Astrocyte (in vitro differentiated cells and primary cell): Measurements from ENCODE around the gene ACSM5. TPM values are rescaled to one million over a fixed set of nuclear protein-coding genes. Genes with fewer than 3 reads are reported as not detected.

Source experiments
- DNase-seq: peaks from one replicate; pipeline ENCODE4 v3.0.0-alpha.2; 2010; ENCODE audit warnings: low read depth
- FAIRE-seq: peaks from 2 replicates; lab custom pipeline; 2011; peaks lifted over from hg19 to GRCh38; lab: Jason Lieb, UNC
- H2AFZ ChIP-seq: 2 replicates; pipeline ENCODE4 v1.6.0; 2012; ENCODE audit warnings: low read depth, low read length, inconsistent platforms
- H3K27ac ChIP-seq: 2 replicates; pipeline ENCODE4 v1.5.1; 2011; ENCODE audit warnings: low read depth, low read length, inconsistent platforms
- H3K27me3 ChIP-seq: 2 replicates; pipeline ENCODE4 v1.6.0; 2011; ENCODE audit warnings: low read length, inconsistent platforms; ENCODE audit not compliant: insufficient read depth
- H3K36me3 ChIP-seq: 2 replicates; pipeline ENCODE4 v1.5.1; 2011; ENCODE audit warnings: low read length, inconsistent platforms; ENCODE audit not compliant: insufficient read depth
- H3K4me1 ChIP-seq: 2 replicates; pipeline ENCODE4 v1.5.1; 2011; ENCODE audit warnings: low read length, inconsistent platforms; ENCODE audit not compliant: insufficient read depth
- H3K4me2 ChIP-seq: 2 replicates; pipeline ENCODE4 v1.6.0; 2012; ENCODE audit warnings: low read length, inconsistent platforms
- H3K4me3 ChIP-seq: 2 replicates; pipeline ENCODE4 v1.5.1; 2011; ENCODE audit warnings: low read depth, mild to moderate bottlenecking, low read length, inconsistent platforms; ENCODE audit not compliant: insufficient read depth
- H3K79me2 ChIP-seq: 2 replicates; pipeline ENCODE4 v1.6.0; 2012; ENCODE audit warnings: mild to moderate bottlenecking, low read length, inconsistent platforms; ENCODE audit not compliant: insufficient read depth
- H3K9ac ChIP-seq: 2 replicates; pipeline ENCODE4 v1.6.0; 2012; ENCODE audit warnings: mild to moderate bottlenecking, low read length, inconsistent platforms
- H3K9me3 ChIP-seq: 2 replicates; pipeline ENCODE4 v1.5.1; 2012; ENCODE audit warnings: low read depth, mild to moderate bottlenecking, low read length, inconsistent platforms; ENCODE audit not compliant: insufficient read depth
- H4K20me1 ChIP-seq: 2 replicates; pipeline ENCODE4 v1.6.0; 2012; ENCODE audit warnings: low read length, inconsistent platforms; ENCODE audit not compliant: insufficient read depth
- H3K27ac Mint-ChIP-seq: one replicate; pipeline ENCODE4 v1.8.0; 2021; ENCODE audit warnings: mild to moderate bottlenecking, mixed read lengths; ENCODE audit not compliant: unreplicated experiment
- H3K27me3 Mint-ChIP-seq: one replicate; pipeline ENCODE4 v1.8.0; 2021; ENCODE audit warnings: low read depth, mixed read lengths; ENCODE audit not compliant: unreplicated experiment
- H3K36me3 Mint-ChIP-seq: one replicate; pipeline ENCODE4 v1.8.0; 2021; ENCODE audit warnings: low read depth, mixed read lengths; ENCODE audit not compliant: unreplicated experiment
- H3K4me1 Mint-ChIP-seq: one replicate; pipeline ENCODE4 v1.8.0; 2021; ENCODE audit warnings: low read depth, mixed read lengths; ENCODE audit not compliant: unreplicated experiment
- H3K4me3 Mint-ChIP-seq: one replicate; pipeline ENCODE4 v1.8.0; 2021; ENCODE audit warnings: mild to moderate bottlenecking, moderate library complexity, mixed read lengths; ENCODE audit not compliant: unreplicated experiment
- H3K9me3 Mint-ChIP-seq: one replicate; pipeline ENCODE4 v1.8.0; 2021; ENCODE audit warnings: mild to moderate bottlenecking, mixed read lengths; ENCODE audit not compliant: unreplicated experiment
- EZH2 ChIP-seq: IDR thresholded peaks from 2 replicates; pipeline ENCODE4 v1.6.1; 2012; ENCODE audit warnings: mild to moderate bottlenecking, low read length, inconsistent platforms; ENCODE audit not compliant: insufficient read depth
- total RNA-seq: library from RNA; stranded (reverse); gene quantifications from 2 replicates; pipeline ENCODE4 v1.2.1, GENCODE V29; 2021
- TF ChIP-seq, protein P1 (sequence below): IDR thresholded peaks from 2 replicates; pipeline ENCODE4 v1.5.1; 2011; ENCODE audit warnings: low read depth, mild to moderate bottlenecking, inconsistent platforms, low read length, moderate library complexity; ENCODE audit not compliant: insufficient read depth

The ACSM5 gene
- total RNA-seq, 1 donor from 2014 or later = not detected

DNA sequence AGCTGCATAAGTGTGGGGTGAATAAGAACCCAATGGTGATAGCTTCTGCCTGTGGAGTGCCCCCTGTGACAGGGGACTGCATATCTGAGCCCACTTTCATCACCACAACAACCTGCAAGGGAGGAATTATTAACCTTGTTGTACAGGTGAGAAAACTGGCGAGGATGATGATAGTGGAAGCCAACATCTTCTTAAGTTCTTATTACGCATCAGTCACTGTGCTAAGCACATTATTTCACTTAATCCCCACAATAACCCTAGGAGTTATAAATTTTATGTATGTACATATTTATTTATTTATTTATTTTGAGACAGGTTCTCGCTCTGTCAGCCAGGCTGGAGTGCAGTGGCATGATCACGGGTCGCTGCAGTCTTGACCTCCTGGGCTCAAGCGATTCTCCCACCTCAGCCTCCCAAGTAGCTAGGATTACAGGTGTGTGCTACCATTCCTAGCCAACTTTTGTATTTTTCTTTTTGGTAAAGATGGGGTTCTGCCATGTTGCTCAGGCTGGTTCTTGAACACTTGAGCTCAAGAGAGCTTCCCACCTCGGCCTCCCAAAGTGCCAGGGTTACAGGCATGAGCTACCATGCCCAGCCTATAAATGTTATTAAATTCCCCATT, 12.4 kb upstream of the ACSM5 start:
- Mint-ChIP-seq H3K36me3 (no peaks in the 10 kb centered on the region), H3K27ac (no peak overlapping the region), H3K4me3 (no peak overlapping the region), H3K9me3 (no peaks in the 10 kb centered on the region), H3K27me3 (peaks cover 3% of the 10 kb centered on the region), H3K4me1 (peaks cover 6% of the 10 kb centered on the region)
- H2AFZ ChIP-seq = no peak overlapping the region
- DNase-seq (no peak), FAIRE-seq (no peak)
- TF ChIP-seq EZH2 = no peak
- TF ChIP-seq, protein P1, sequence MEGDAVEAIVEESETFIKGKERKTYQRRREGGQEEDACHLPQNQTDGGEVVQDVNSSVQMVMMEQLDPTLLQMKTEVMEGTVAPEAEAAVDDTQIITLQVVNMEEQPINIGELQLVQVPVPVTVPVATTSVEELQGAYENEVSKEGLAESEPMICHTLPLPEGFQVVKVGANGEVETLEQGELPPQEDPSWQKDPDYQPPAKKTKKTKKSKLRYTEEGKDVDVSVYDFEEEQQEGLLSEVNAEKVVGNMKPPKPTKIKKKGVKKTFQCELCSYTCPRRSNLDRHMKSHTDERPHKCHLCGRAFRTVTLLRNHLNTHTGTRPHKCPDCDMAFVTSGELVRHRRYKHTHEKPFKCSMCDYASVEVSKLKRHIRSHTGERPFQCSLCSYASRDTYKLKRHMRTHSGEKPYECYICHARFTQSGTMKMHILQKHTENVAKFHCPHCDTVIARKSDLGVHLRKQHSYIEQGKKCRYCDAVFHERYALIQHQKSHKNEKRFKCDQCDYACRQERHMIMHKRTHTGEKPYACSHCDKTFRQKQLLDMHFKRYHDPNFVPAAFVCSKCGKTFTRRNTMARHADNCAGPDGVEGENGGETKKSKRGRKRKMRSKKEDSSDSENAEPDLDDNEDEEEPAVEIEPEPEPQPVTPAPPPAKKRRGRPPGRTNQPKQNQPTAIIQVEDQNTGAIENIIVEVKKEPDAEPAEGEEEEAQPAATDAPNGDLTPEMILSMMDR = no peak
- no peaks in the 10 kb centered on the region for H4K20me1 ChIP-seq
- H3K27ac ChIP-seq = no peak overlapping the region
- H3K27me3 ChIP-seq = no peaks in the 10 kb centered on the region
- H3K36me3 ChIP-seq = no peaks in the 10 kb centered on the region
- H3K4me2 ChIP-seq = no peak overlapping the region
- H3K4me3 ChIP-seq = no peak overlapping the region
- no peaks in the 10 kb centered on the region for H3K9me3 ChIP-seq
- H3K4me1 ChIP-seq = no peaks in the 10 kb centered on the region
- no peaks in the 10 kb centered on the region for H3K79me2 ChIP-seq
- H3K9ac ChIP-seq = no peak overlapping the region

DNA sequence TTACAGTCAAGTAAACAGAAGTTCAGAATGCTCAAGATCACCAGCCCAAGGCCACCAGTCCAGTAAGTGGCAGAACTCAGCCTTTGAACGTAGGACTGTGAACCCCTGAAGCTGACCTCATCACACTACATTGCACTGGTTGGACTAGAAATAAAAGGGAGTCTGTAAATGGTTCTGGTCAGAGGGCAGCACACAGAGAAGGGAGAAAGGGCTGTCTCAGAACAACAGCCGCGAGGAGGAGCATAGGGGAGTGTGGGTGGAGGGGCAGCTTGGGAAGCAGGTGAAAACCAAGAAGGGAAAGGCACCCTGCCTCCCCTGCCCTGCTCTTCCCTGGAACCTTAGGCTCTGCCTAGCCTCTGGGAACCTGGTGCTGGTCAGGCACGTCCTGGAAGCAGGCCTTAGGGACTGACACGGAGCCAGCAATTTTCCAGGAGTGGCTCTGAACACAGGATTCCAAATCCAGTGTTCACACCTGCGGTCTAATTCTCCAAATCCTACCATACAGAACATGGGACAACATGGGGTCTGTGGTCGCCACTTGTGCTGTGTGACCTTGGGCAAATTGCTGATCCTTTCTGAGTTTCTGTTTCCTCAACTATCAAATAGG, 11.8 kb upstream of the ACSM5 start:
- Mint-ChIP-seq H3K4me1 (peaks cover 6% of the 10 kb centered on the region), H3K9me3 (no peaks in the 10 kb centered on the region), H3K27ac (no peak overlapping the region), H3K4me3 (no peak overlapping the region), H3K36me3 (no peaks in the 10 kb centered on the region), H3K27me3 (peaks cover 4% of the 10 kb centered on the region)
- no peaks in the 10 kb centered on the region for H3K79me2 ChIP-seq
- no peaks in the 10 kb centered on the region for H3K9me3 ChIP-seq
- no peaks in the 10 kb centered on the region for H3K27me3 ChIP-seq
- H3K4me1 ChIP-seq = no peaks in the 10 kb centered on the region
- no peak overlapping the region for H3K4me2 ChIP-seq
- DNase-seq = no peak
- no peak overlapping the region for H3K4me3 ChIP-seq
- H4K20me1 ChIP-seq = no peaks in the 10 kb centered on the region
- H3K36me3 ChIP-seq = no peaks in the 10 kb centered on the region
- H2AFZ ChIP-seq = no peak overlapping the region
- TF ChIP-seq, protein P1 = no peak
- no peak for TF ChIP-seq EZH2
- no peak overlapping the region for H3K27ac ChIP-seq
- no peak for FAIRE-seq
- H3K9ac ChIP-seq = no peak overlapping the region

DNA sequence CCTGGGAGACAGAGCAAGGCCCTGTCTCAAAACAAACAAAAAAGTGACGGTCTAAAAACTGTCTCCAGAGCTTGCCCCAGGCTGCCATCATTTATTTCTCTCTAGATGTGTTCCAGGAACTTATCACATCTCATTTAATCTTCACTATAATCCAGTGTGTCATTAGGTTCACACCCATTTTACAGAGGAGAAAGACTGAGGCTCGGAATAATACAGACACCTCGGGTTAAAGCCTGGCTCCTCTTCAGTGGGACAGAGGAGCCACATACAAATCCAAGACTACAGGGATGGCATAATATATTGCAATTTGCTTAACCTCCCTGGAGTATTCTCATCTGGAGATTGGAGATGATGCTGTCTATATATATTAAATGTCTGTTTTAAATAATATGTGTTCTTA, 10.7 kb upstream of the ACSM5 start:
- Histone ChIP-seq H2AFZ (no peak overlapping the region), H3K4me3 (no peak overlapping the region), H3K9me3 (no peaks in the 10 kb centered on the region), H3K36me3 (no peaks in the 10 kb centered on the region), H3K79me2 (no peaks in the 10 kb centered on the region), H3K4me1 (no peaks in the 10 kb centered on the region), H3K27ac (no peak overlapping the region), H3K9ac (no peak overlapping the region), H3K4me2 (no peak overlapping the region), H3K27me3 (no peaks in the 10 kb centered on the region), H4K20me1 (no peaks in the 10 kb centered on the region)
- no peak overlapping the region for H3K27ac Mint-ChIP-seq
- H3K9me3 Mint-ChIP-seq = peaks cover under 1% of the 10 kb centered on the region
- peaks cover 5% of the 10 kb centered on the region for H3K4me1 Mint-ChIP-seq
- FAIRE-seq = no peak
- H3K36me3 Mint-ChIP-seq = no peaks in the 10 kb centered on the region
- H3K4me3 Mint-ChIP-seq = no peak overlapping the region
- peaks cover 6% of the 10 kb centered on the region for H3K27me3 Mint-ChIP-seq
- TF ChIP-seq EZH2 = no peak
- TF ChIP-seq, protein P1 = no peak
- no peak for DNase-seq
